CD4-positive, CD25-positive, alpha-beta regulatory T cell (primary cell): Measurements from ENCODE around the gene APOB. TPM values are rescaled to one million over a fixed set of nuclear protein-coding genes. Genes with fewer than 3 reads are reported as not detected.

Experiments used
- ATAC-seq, 2 donors: fragments of 150-1000 bp; cut with Tn5 transposase; one replicate each; pipeline ENCODE4 v1.10.0; 2021; ENCODE audit warnings: low read depth in 2 of 2, moderate number of reproducible peaks in 2 of 2, moderate library complexity in 1 of 2
- DNase-seq, 3 donors: peaks; one replicate each; pipeline versions ENCODE4 v3.0.0 to v3.0.0-alpha.2; 2012 to 2022; ENCODE audit warnings: mixed read lengths in 1 of 3
- H3K27ac ChIP-seq: one replicate; pipeline ENCODE4 v1.7.0; 2013; ENCODE audit warnings: mild to moderate bottlenecking, low read length; ENCODE audit not compliant: insufficient read depth, poor library complexity, severe bottlenecking
- H3K27me3 ChIP-seq: one replicate; pipeline ENCODE4 v1.7.0; 2013; ENCODE audit warnings: low read length; ENCODE audit not compliant: control insufficient read depth, insufficient read depth
- H3K36me3 ChIP-seq: one replicate; pipeline ENCODE4 v1.7.0; 2013; ENCODE audit warnings: mild to moderate bottlenecking, low read length, moderate library complexity; ENCODE audit not compliant: control insufficient read depth, insufficient read depth
- H3K4me1 ChIP-seq: 2 replicates; pipeline ENCODE4 v1.7.0; 2013; ENCODE audit warnings: mild to moderate bottlenecking, low read length; ENCODE audit not compliant: insufficient read depth, control insufficient read depth, poor library complexity, severe bottlenecking
- H3K4me3 ChIP-seq: one replicate; pipeline ENCODE4 v1.7.0; 2013; ENCODE audit warnings: low read depth, mild to moderate bottlenecking, low read length, moderate library complexity
- H3K9me3 ChIP-seq, 2 experiments: 1 replicate in 1 of 2; 2 replicates in 1 of 2; pipeline ENCODE4 v1.7.0; 2013; ENCODE audit warnings: low read length in 2 of 2, mild to moderate bottlenecking in 1 of 2, moderate library complexity in 1 of 2; ENCODE audit not compliant: control insufficient read depth in 2 of 2
- H3K27ac Mint-ChIP-seq, 3 donors: one replicate each; pipeline ENCODE4 v1.8.0; 2020 to 2022; ENCODE audit warnings: mild to moderate bottlenecking in 3 of 3, mixed read lengths in 3 of 3, moderate library complexity in 2 of 3
- H3K27me3 Mint-ChIP-seq: one replicate; pipeline ENCODE4 v1.8.0; 2022; ENCODE audit warnings: mild to moderate bottlenecking, mixed read lengths
- H3K36me3 Mint-ChIP-seq: one replicate; pipeline ENCODE4 v1.8.0; 2020; ENCODE audit warnings: mixed read lengths
- H3K4me1 Mint-ChIP-seq, 4 donors: one replicate each; pipeline ENCODE4 v1.8.0; 2020 to 2022; ENCODE audit warnings: mixed read lengths in 4 of 4, mild to moderate bottlenecking in 1 of 4
- H3K4me3 Mint-ChIP-seq, 4 donors: one replicate each; pipeline ENCODE4 v1.8.0; 2020 to 2022; ENCODE audit warnings: mild to moderate bottlenecking in 4 of 4, mixed read lengths in 4 of 4, moderate library complexity in 3 of 4
- H3K9me3 Mint-ChIP-seq, 7 donors: one replicate each; pipeline ENCODE4 v1.8.0; 2020 to 2022; ENCODE audit warnings: mixed read lengths in 7 of 7, mild to moderate bottlenecking in 3 of 7, moderate library complexity in 2 of 7
- polyA plus RNA-seq, 4 donors: library from polyadenylated mRNA; unstranded; fragments of 300-500 nt; fragmentation: Illumina TruSeq; gene quantifications; one replicate each; pipeline ENCODE4 v1.2.3, GENCODE V29; 2021
- total RNA-seq: library from RNA; stranded (reverse); gene quantifications from one replicate; pipeline ENCODE4 v1.2.3, GENCODE V29; 2022

The APOB gene
- total and polyA plus RNA-seq, 5 donors from 2014 or later = not detected

DNA sequence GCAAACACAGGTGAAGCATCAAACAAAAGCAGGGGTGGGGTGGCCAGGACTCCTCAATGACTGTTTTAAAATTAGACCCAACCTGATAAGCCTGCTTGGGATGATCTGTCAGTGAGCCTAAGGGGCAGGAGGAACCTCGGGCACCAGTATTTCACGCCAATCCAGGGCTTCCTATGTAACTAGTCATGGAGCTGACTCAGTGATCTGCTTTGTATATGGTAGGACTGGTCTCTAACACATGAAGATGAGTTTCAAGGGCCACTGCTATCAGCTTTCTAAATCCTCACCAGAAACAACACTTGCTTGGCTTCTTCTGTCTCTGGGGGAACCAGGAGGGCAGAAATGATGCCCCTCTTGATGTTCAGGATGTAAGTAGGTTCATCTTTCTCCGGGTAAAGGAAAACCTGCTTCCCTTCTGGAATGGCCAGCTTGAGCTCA is 6.2 kb downstream of the APOB start:
- peaks cover 0 to 3% (median 0%) of the 10 kb centered on the region in 7 donors for H3K9me3 Mint-ChIP-seq
- Histone ChIP-seq H3K36me3 (no peaks in the 10 kb centered on the region), H3K4me3 (no peak overlapping the region), H3K4me1 (no peaks in the 10 kb centered on the region), H3K9me3 (no peaks in the 10 kb centered on the region), H3K27ac (no peak overlapping the region), H3K27me3 (no peaks in the 10 kb centered on the region)
- H3K27me3 Mint-ChIP-seq = peaks cover 6% of the 10 kb centered on the region
- no peak for DNase-seq
- no peaks in the 10 kb centered on the region for H3K4me1 Mint-ChIP-seq
- no peak overlapping the region for H3K4me3 Mint-ChIP-seq
- ATAC-seq = no peak
- no peaks in the 10 kb centered on the region for H3K36me3 Mint-ChIP-seq
- H3K27ac Mint-ChIP-seq = no peak overlapping the region

GRCh38 chr2:21036708-21037670 is 6.9 kb downstream of the APOB start:
- H3K4me1 ChIP-seq = no peaks in the 10 kb centered on the region
- no peak for ATAC-seq
- DNase-seq = no peak
- Mint-ChIP-seq H3K4me3 (no peak overlapping the region), H3K27me3 (peaks cover 6% of the 10 kb centered on the region), H3K27ac (no peak overlapping the region), H3K9me3 (peaks cover 0 to 3% (median 0%) of the 10 kb centered on the region in 7 donors), H3K36me3 (no peaks in the 10 kb centered on the region), H3K4me1 (no peaks in the 10 kb centered on the region)
- H3K9me3 ChIP-seq = no peaks in the 10 kb centered on the region
- H3K27ac ChIP-seq = no peak overlapping the region
- H3K4me3 ChIP-seq = no peak overlapping the region
- no peaks in the 10 kb centered on the region for H3K27me3 ChIP-seq
- H3K36me3 ChIP-seq = no peaks in the 10 kb centered on the region

DNA sequence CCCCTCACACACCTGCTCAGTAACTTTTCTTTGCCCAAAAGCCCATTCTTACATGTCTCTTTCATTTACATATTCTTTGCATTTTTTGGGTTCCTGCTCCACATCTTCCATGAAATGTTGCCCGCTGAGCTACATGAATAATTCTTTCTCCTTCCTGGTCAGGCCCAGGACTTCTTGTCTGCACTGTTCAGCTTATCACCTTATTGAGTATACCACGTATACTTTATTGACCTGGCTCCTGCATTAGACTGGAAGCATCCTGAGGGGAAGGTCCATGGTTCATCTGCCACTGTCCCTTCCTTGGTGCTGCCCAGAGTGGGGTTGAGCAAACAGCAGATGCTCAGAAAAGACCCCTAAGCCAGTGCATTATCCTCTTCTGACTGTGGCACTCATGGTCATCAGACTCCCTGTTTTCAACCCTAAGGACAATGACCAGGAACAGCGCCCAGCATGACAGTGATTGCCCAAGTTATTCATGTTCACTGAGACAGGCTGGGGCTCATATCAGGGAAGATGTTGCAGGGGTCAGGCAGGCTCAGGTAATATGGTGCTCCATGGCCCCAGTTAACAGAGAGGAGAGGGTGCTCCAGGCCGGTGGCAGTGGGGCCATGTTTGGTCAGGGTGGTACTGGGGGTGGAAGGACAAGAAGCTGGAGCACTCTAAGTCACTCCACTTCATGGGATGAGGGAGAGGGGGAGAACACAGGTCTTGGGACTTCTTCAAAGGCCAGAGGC is 7.7 kb downstream of the APOB start:
- no peaks in the 10 kb centered on the region for H3K4me1 ChIP-seq
- Mint-ChIP-seq H3K27ac (no peak overlapping the region), H3K27me3 (peaks cover under 1% of the 10 kb centered on the region), H3K4me3 (no peak overlapping the region), H3K9me3 (peaks cover 0 to 3% (median 0%) of the 10 kb centered on the region in 7 donors), H3K36me3 (no peaks in the 10 kb centered on the region), H3K4me1 (no peaks in the 10 kb centered on the region)
- no peaks in the 10 kb centered on the region for H3K9me3 ChIP-seq
- H3K4me3 ChIP-seq = no peak overlapping the region
- DNase-seq (no peak), ATAC-seq (no peak)
- no peak overlapping the region for H3K27ac ChIP-seq
- no peaks in the 10 kb centered on the region for H3K27me3 ChIP-seq
- no peaks in the 10 kb centered on the region for H3K36me3 ChIP-seq

- H3K27ac ChIP-seq = no peak overlapping the region
- H3K27me3 Mint-ChIP-seq = no peaks in the 10 kb centered on the region
- ATAC-seq = no peak
Measured at GRCh38 chr2:21035282-21035973, 8.4 kb downstream of the APOB start.

DNA sequence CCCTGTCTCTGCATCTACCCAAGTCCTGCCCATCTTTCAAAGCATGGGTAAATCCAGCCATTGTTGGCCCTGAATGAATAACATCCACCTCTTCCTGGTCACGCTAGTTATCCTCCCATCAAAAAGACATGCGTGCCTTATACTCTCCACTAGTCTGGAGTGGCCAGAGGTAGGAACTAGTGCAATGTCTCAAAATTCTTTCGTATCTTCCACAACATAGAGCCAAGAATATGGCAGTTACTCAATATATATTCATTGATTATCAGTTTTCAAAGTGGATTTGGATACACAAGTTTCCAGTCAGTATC is 8.9 kb downstream of the APOB start:
- ATAC-seq = no peak

More at GRCh38 chr2:21035282-21035973, 8.4 kb downstream of the APOB start:
- H3K27me3 ChIP-seq = no peaks in the 10 kb centered on the region
- no peaks in the 10 kb centered on the region for H3K4me1 ChIP-seq
- no peak overlapping the region for H3K4me3 ChIP-seq
- Mint-ChIP-seq H3K36me3 (no peaks in the 10 kb centered on the region), H3K4me1 (no peaks in the 10 kb centered on the region), H3K27ac (no peak overlapping the region), H3K4me3 (no peak overlapping the region), H3K9me3 (peaks cover 0 to 4% (median 0%) of the 10 kb centered on the region in 7 donors)
- no peaks in the 10 kb centered on the region for H3K36me3 ChIP-seq
- no peak for DNase-seq
- no peaks in the 10 kb centered on the region for H3K9me3 ChIP-seq

DNA sequence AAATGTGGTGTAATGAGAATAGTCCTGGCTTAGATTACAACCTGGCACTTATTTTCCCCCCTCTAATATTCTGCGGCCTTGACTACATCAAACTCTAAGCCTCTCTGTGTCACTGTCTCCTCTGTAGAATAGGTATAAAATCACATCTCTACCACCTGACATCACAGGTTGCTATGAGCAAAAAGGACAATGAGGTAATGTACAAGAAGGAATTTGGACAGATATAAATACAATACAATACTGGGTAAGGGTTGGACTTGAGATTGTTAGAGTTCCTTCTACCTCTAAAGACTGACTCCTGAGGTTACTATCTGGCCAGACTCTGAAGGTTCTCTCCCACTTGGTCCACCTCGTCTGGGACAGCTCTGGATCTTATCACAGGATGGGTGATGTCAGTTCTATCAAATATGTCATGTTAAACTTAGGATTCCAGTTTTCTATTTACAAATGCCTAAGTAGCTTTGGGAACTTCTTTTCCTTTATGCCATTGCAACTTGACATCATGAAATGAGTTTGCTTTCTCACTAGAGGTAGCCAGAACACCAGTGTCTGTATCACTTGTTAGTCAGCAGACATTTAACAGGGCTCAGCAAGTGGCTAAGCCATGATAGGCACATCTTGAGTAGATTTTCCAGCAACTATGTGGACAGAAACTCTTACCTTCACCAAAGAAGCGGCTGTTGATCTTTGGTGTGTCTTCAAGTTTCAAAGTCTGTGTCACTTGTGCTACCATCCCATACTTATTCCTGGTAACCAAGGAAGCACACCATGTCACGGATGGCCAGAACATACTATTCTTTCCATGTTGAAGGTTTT is 9.5 kb downstream of the APOB start:
- Histone ChIP-seq H3K27me3 (no peaks in the 10 kb centered on the region), H3K4me3 (no peak overlapping the region), H3K36me3 (no peaks in the 10 kb centered on the region), H3K9me3 (no peaks in the 10 kb centered on the region), H3K4me1 (no peaks in the 10 kb centered on the region), H3K27ac (no peak overlapping the region)
- H3K4me3 Mint-ChIP-seq = no peak overlapping the region
- DNase-seq = no peak
- no peak overlapping the region for H3K27ac Mint-ChIP-seq
- no peaks in the 10 kb centered on the region for H3K36me3 Mint-ChIP-seq
- H3K4me1 Mint-ChIP-seq = no peaks in the 10 kb centered on the region
- no peak for ATAC-seq
- H3K27me3 Mint-ChIP-seq = no peaks in the 10 kb centered on the region
- H3K9me3 Mint-ChIP-seq = peaks cover 0 to 4% (median 0%) of the 10 kb centered on the region in 7 donors

More for the DNA sequence above, 8.9 kb downstream of the APOB start:
- H3K27ac Mint-ChIP-seq = no peak overlapping the region
- H3K9me3 Mint-ChIP-seq = peaks cover 0 to 4% (median 0%) of the 10 kb centered on the region in 7 donors
- H3K4me3 Mint-ChIP-seq = no peak overlapping the region
- H3K36me3 ChIP-seq = no peaks in the 10 kb centered on the region
- H3K4me1 ChIP-seq = no peaks in the 10 kb centered on the region
- no peaks in the 10 kb centered on the region for H3K27me3 ChIP-seq
- H3K36me3 Mint-ChIP-seq = no peaks in the 10 kb centered on the region
- no peak for DNase-seq
- H3K9me3 ChIP-seq = no peaks in the 10 kb centered on the region
- H3K4me3 ChIP-seq = no peak overlapping the region
- H3K27ac ChIP-seq = no peak overlapping the region
- H3K27me3 Mint-ChIP-seq = no peaks in the 10 kb centered on the region
- no peaks in the 10 kb centered on the region for H3K4me1 Mint-ChIP-seq
